Trophoblast cell (in vitro differentiated cells and primary cell): ENCODE measurements around the gene PLXNA1.
A peak's percentile ranks its signal among the peaks of the same experiment; 100 is the strongest.

Experiments
- DNase-seq, 2 donors: peaks; one replicate each; pipeline ENCODE4 v3.0.0-alpha.2; 2016
- H2AFZ ChIP-seq: 2 replicates; pipeline ENCODE4 v1.6.1; 2013; ENCODE audit warnings: low read length, moderate library complexity, mild to moderate bottlenecking; ENCODE audit not compliant: insufficient read depth, poor library complexity
- H2AK5ac ChIP-seq: 2 replicates; pipeline ENCODE4 v1.6.1; 2013; ENCODE audit warnings: mild to moderate bottlenecking, low read length
- H2BK120ac ChIP-seq: 2 replicates; pipeline ENCODE4 v1.6.1; 2013; ENCODE audit warnings: low read length, mild to moderate bottlenecking, moderate library complexity; ENCODE audit not compliant: insufficient read depth, poor library complexity
- H2BK12ac ChIP-seq: 2 replicates; pipeline ENCODE4 v1.6.1; 2013; ENCODE audit warnings: mild to moderate bottlenecking, low read length, moderate library complexity
- H2BK5ac ChIP-seq: 2 replicates; pipeline ENCODE4 v1.6.1; 2013; ENCODE audit warnings: low read length, low read depth, moderate library complexity, mild to moderate bottlenecking; ENCODE audit not compliant: poor library complexity
- H3K14ac ChIP-seq: 2 replicates; pipeline ENCODE4 v1.6.1; 2013; ENCODE audit warnings: mild to moderate bottlenecking, low read length
- H3K18ac ChIP-seq: 2 replicates; pipeline ENCODE4 v1.6.1; 2013; ENCODE audit warnings: mild to moderate bottlenecking, low read length
- H3K23ac ChIP-seq: 2 replicates; pipeline ENCODE4 v1.6.1; 2013; ENCODE audit warnings: low read length
- H3K27ac ChIP-seq: 2 replicates; pipeline ENCODE4 v1.5.1; 2013; ENCODE audit warnings: low read depth, mild to moderate bottlenecking, inconsistent platforms, low read length, moderate library complexity
- H3K27me3 ChIP-seq: 2 replicates; pipeline ENCODE4 v1.6.1; 2013; ENCODE audit warnings: inconsistent platforms, mild to moderate bottlenecking, low read length, moderate library complexity; ENCODE audit not compliant: insufficient read depth
- H3K36me3 ChIP-seq, 2 experiments: 1 replicate in 1 of 2; 2 replicates in 1 of 2; pipeline ENCODE4 v1.6.1; 2013; ENCODE audit warnings: low read length in 2 of 2, mild to moderate bottlenecking in 2 of 2, moderate library complexity in 1 of 2; ENCODE audit not compliant: insufficient read depth in 2 of 2, control insufficient read depth in 1 of 2
- H3K4ac ChIP-seq: 2 replicates; pipeline ENCODE4 v1.6.1; 2013; ENCODE audit warnings: low read depth, mild to moderate bottlenecking, low read length, moderate library complexity
- H3K4me1 ChIP-seq, 2 experiments: 1 replicate in 1 of 2; 2 replicates in 1 of 2; pipeline ENCODE4 v1.6.1; 2013; ENCODE audit warnings: low read length in 2 of 2, mild to moderate bottlenecking in 2 of 2, moderate library complexity in 1 of 2; ENCODE audit not compliant: insufficient read depth in 2 of 2, control insufficient read depth in 1 of 2
- H3K4me2 ChIP-seq: 2 replicates; pipeline ENCODE4 v1.6.1; 2013; ENCODE audit warnings: inconsistent platforms, mild to moderate bottlenecking, low read length, moderate library complexity
- H3K4me3 ChIP-seq: 2 replicates; pipeline ENCODE4 v1.5.1; 2013; ENCODE audit warnings: mild to moderate bottlenecking, low read depth, low read length, inconsistent platforms
- H3K79me1 ChIP-seq: one replicate; pipeline ENCODE4 v1.6.1; 2013; ENCODE audit warnings: low read length
- H3K79me2 ChIP-seq: 2 replicates; pipeline ENCODE4 v1.6.1; 2013; ENCODE audit warnings: low read length, mild to moderate bottlenecking; ENCODE audit not compliant: control insufficient read depth, insufficient read depth, poor library complexity
- H3K9ac ChIP-seq: 2 replicates; pipeline ENCODE4 v1.6.1; 2013; ENCODE audit warnings: mild to moderate bottlenecking, low read length
- H3K9me3 ChIP-seq: 2 replicates; pipeline ENCODE4 v1.6.1; 2013; ENCODE audit warnings: low read depth, mild to moderate bottlenecking, control low read depth, inconsistent platforms, low read length; ENCODE audit not compliant: insufficient read depth
- H4K12ac ChIP-seq: 2 replicates; pipeline ENCODE4 v1.6.1; 2013; ENCODE audit warnings: low read depth, mild to moderate bottlenecking, low read length, moderate library complexity
- H4K8ac ChIP-seq: 2 replicates; pipeline ENCODE4 v1.6.1; 2013; ENCODE audit warnings: low read depth, mild to moderate bottlenecking, low read length, moderate library complexity
- H4K91ac ChIP-seq: one replicate; pipeline ENCODE4 v1.6.1; 2013; ENCODE audit warnings: low read depth, mild to moderate bottlenecking, low read length, moderate library complexity
- WGBS: extraction: QIAGEN DNeasy Blood & Tissue Kit; methylation state at CpG from one replicate; pipeline ENCODE4 v1.1.7; 2013; ENCODE audit warnings: missing lambda C conversion rate; ENCODE audit not compliant: insufficient read length, insufficient coverage; ENCODE audit errors: extremely low coverage; 5-methylcytosine and 5-hydroxymethylcytosine counted together

Gene PLXNA1

DNA sequence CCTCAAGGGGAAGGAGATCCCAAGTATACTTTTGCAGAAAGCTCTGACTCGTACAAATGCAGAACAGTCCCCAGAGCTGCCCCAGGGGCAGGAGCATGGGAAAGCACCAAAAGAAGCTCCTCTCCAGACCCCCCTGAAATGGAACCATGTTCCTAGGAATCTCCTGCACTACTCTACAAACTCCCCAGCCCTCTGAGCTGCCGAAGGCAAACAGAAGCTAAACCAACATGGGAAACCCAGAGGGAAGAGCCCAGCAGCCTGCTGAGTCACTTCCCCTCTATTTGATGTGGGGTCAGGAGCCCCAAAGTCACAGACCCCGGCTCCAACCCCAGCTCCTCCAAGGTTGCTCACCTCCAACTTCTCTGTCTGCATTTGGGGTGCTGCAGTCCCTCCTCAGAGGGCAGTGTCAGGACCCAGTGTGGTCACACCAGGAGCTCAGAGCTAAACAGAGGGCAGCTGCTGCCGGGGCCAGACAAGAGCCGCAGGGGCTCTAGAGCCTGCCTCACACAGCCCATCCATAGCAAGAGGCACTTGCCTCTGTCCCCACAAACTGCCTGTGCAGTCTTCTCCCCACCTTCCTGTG, 3.8 kb upstream of the PLXNA1 start:
- peak in 1 of 2 donors; percentile 20 for DNase-seq
- Histone ChIP-seq H4K91ac (no peak overlapping the region), H3K9ac (no peak overlapping the region), H3K79me2 (peaks cover 8% of the 10 kb centered on the region), H3K4me3 (no peak overlapping the region), H4K12ac (no peak overlapping the region), H3K4me1 (peaks cover under 1 to 6% of the 10 kb centered on the region in 2 experiments), H2AFZ (no peak overlapping the region), H3K14ac (no peak overlapping the region), H3K27me3 (no peaks in the 10 kb centered on the region), H3K4me2 (no peak overlapping the region), H2BK120ac (no peak overlapping the region), H2BK12ac (no peak overlapping the region), H2AK5ac (no peak overlapping the region), H3K18ac (no peak overlapping the region), H3K4ac (no peak overlapping the region), H3K27ac (no peak overlapping the region), H4K8ac (no peak overlapping the region), H3K36me3 (no peaks in the 10 kb centered on the region), H3K79me1 (peaks cover 11% of the 10 kb centered on the region), H2BK5ac (no peak overlapping the region), H3K23ac (no peak overlapping the region), H3K9me3 (peaks cover 7% of the 10 kb centered on the region)
- no CpG with 5 or more reads among the region's 5 CpGs for WGBS

DNA sequence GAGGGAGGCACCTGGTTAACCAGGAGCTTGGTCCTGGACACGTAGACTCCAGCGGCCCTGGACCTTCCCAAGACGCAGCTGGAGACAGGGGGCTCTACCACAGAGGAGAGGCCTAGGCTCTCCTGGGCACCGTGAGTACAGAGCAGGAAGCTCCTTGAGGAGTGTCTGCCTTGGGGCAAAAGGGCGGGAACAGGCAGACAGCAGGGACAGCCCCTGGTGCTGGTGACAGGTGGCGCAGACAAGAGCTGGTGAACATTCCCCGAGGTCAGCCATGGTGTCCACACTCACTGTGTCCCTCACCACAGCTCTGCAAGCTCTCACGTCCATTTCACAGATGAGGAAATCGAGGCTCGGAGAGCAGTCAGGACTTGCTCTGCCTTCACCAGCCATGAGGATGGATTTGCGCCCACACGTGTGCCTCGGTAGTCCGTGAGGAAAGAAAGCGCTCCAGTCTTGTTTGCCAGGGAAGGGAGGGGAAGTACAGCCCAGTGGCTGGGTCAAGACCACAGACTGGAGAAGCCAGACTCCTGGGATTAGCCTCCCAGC, 2.6 kb upstream of the PLXNA1 start:
- Histone ChIP-seq H3K9me3 (peaks cover 7% of the 10 kb centered on the region), H2BK5ac (no peak overlapping the region), H2BK120ac (no peak overlapping the region), H2AK5ac (no peak overlapping the region), H3K14ac (no peak overlapping the region), H3K36me3 (no peaks in the 10 kb centered on the region), H4K12ac (no peak overlapping the region), H4K91ac (no peak overlapping the region), H3K18ac (no peak overlapping the region), H3K27me3 (no peaks in the 10 kb centered on the region), H3K9ac (no peak overlapping the region), H4K8ac (no peak overlapping the region), H3K4me3 (no peak overlapping the region), H3K4me1 (peaks cover 3 to 10% of the 10 kb centered on the region in 2 experiments), H2BK12ac (no peak overlapping the region), H3K79me1 (peaks cover 11% of the 10 kb centered on the region), H2AFZ (no peak overlapping the region), H3K4me2 (no peak overlapping the region), H3K4ac (no peak overlapping the region), H3K27ac (no peak overlapping the region), H3K79me2 (peaks cover 9% of the 10 kb centered on the region), H3K23ac (no peak overlapping the region)
- no CpG with 5 or more reads among the region's 15 CpGs for whole genome bisulfite sequencing
- no peak for DNase-seq

DNA sequence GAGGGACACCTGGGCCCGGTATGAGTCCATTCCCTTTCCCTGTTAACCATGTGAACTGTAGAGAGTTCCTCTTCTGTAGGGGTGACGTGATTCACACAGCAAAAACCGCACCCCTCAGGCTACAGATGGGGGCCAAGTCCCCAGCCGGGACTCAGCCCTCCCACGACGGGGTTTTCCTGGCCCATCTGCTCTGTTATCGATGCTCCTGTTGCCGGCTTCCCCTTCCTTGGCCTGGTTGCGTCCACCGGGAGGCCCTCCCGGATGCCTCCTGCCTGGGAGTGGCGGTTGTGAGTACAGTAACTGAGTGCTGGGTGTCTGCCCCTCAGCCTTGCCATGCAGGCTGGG, 817 bp upstream of the PLXNA1 start:
- Histone ChIP-seq H3K27me3 (no peaks in the 10 kb centered on the region), H3K23ac (no peak overlapping the region), H3K9ac (no peak overlapping the region), H4K8ac (peak overlapping the region; percentile 56), H2AK5ac (no peak overlapping the region), H3K79me1 (peaks cover 14% of the 10 kb centered on the region), H3K27ac (no peak overlapping the region), H3K36me3 (no peaks in the 10 kb centered on the region), H4K12ac (no peak overlapping the region), H3K4me2 (peak overlapping the region; percentile 67), H3K9me3 (peaks cover 5% of the 10 kb centered on the region), H4K91ac (no peak overlapping the region), H3K4me3 (peak overlapping the region; percentile 56), H2BK12ac (no peak overlapping the region), H2BK5ac (no peak overlapping the region), H2AFZ (no peak overlapping the region), H3K4me1 (peaks cover 5 to 13% of the 10 kb centered on the region in 2 experiments), H3K79me2 (peaks cover 13% of the 10 kb centered on the region), H3K4ac (no peak overlapping the region), H2BK120ac (no peak overlapping the region), H3K14ac (peak overlapping the region; percentile 12), H3K18ac (no peak overlapping the region)
- no CpG with 5 or more reads among the region's 12 CpGs for WGBS
- peak; percentile 14 to 51 for DNase-seq

DNA sequence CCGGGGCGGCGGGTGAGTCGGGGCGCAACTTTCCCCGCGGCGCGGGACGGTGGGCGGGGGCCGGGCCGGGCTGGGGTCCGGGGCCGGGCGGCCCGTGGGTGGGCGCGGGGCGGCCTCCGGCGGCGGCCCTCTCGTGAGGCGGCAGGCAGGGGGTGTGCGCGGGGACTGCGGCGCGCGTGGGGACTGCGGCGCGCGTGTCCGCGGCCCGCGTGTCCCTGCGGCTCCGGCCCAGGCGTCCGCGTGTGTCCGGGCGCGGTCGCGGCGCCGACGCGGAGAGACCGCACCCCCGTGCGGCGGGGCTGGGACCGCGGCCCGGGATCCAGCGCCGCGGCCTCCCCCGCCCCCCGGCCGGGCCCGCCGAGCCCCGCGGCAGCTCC, 349 bp downstream of the PLXNA1 start:
- Histone ChIP-seq H3K4me3 (peak overlapping the region; percentile 86), H2BK120ac (no peak overlapping the region), H3K79me1 (peaks cover 14% of the 10 kb centered on the region), H3K23ac (no peak overlapping the region), H2AK5ac (no peak overlapping the region), H2AFZ (no peak overlapping the region), H3K27me3 (no peaks in the 10 kb centered on the region), H3K4me2 (peak overlapping the region; percentile 88), H2BK5ac (no peak overlapping the region), H4K8ac (no peak overlapping the region), H3K18ac (peak overlapping the region; percentile 30), H3K36me3 (peaks cover 0 to 3% of the 10 kb centered on the region in 2 experiments), H3K9ac (peak overlapping the region; percentile 72), H2BK12ac (no peak overlapping the region), H3K9me3 (peaks cover 5% of the 10 kb centered on the region), H4K12ac (no peak overlapping the region), H3K14ac (peak overlapping the region; percentile 77), H3K4ac (no peak overlapping the region), H3K79me2 (peaks cover 14% of the 10 kb centered on the region), H3K4me1 (peaks cover 5 to 13% of the 10 kb centered on the region in 2 experiments), H4K91ac (peak overlapping the region; percentile 65), H3K27ac (no peak overlapping the region)
- no peak for DNase-seq
- WGBS, result no CpG with 5 or more reads among the region's 70 CpGs
